GM12878 (cell line): ENCODE measurements around the gene IL22RA2. TPM values are rescaled to one million over a fixed set of nuclear protein-coding genes. Genes with fewer than 3 reads are reported as not detected.

Source experiments
- ATAC-seq: fragments of 200-7000 bp; cut with Tn5 transposase; 3 replicates; pipeline ENCODE4 v1.9.1; 2020; ENCODE audit warnings: mild to moderate bottlenecking, moderate library complexity
- BruUV-seq: library from RNA; stranded (reverse); fragments of 400-500 nt; replicated peaks from 2 replicates; lab custom pipeline; 2021; lab: Mats Ljungman, UMichigan
- CTCF ChIA-PET: fragments of 300-600 bp; sonication (Branson Sonifier 250); formaldehyde crosslinking; extraction: SDS; loops from one replicate; lab custom pipeline; 2021; ENCODE audit warnings: inconsistent platforms; lab: Yijun Ruan, JAX
- POLR2A ChIA-PET: fragments of 350-600 bp; formaldehyde crosslinking; extraction: SDS; loops from one replicate; lab custom pipeline; 2021; ENCODE audit warnings: inconsistent platforms; lab: Charles Lee
- RAD21 ChIA-PET: fragments of 300-600 bp; sonication (Branson Sonifier 250); formaldehyde crosslinking; loops from one replicate; lab custom pipeline; 2023; ENCODE audit warnings: antibody characterized with exemption; ENCODE audit not compliant: unreplicated experiment; lab: Charles Lee
- SMC1A ChIA-PET: fragments of 300-600 bp; sonication (Branson Sonifier 250); formaldehyde crosslinking; loops from one replicate; lab custom pipeline; 2023; ENCODE audit not compliant: unreplicated experiment, uncharacterized antibody; lab: Charles Lee
- DNase-seq: peaks from one replicate; pipeline ENCODE4 v3.0.0-alpha.2; 2011; ENCODE audit warnings: low read depth, low spot score
- FAIRE-seq: peaks from 3 replicates; lab custom pipeline; 2011; peaks lifted over from hg19 to GRCh38; lab: Jason Lieb, UNC
- H2AFZ ChIP-seq: 2 replicates; pipeline ENCODE4 v1.6.0; 2011; ENCODE audit warnings: low read depth, low read length, control low read depth; ENCODE audit not compliant: control insufficient read depth
- H3K27ac ChIP-seq: 2 replicates; pipeline ENCODE4 v1.5.1; 2011; ENCODE audit warnings: control low read depth; ENCODE audit not compliant: control insufficient read depth, insufficient read depth
- H3K27me3 ChIP-seq, 2 experiments: replicated peaks in 1 of 2; 2 replicates each; pipeline versions ENCODE4 v1.6.0 to v1.6.1; 2011; ENCODE audit warnings: low read length in 1 of 2; ENCODE audit not compliant: control insufficient read depth in 2 of 2, insufficient read depth in 2 of 2
- H3K36me3 ChIP-seq, 2 experiments: 2 replicates each; pipeline ENCODE4 v1.5.1; 2011; ENCODE audit warnings: low read length in 1 of 2; ENCODE audit not compliant: control insufficient read depth in 2 of 2, insufficient read depth in 2 of 2
- H3K4me1 ChIP-seq: 2 replicates; pipeline ENCODE4 v1.6.1; 2011; ENCODE audit warnings: mild to moderate bottlenecking, low read length, moderate library complexity, mixed read lengths; ENCODE audit not compliant: control insufficient read depth, insufficient read depth
- H3K4me2 ChIP-seq: 2 replicates; pipeline ENCODE4 v1.6.0; 2011; ENCODE audit warnings: control low read depth; ENCODE audit not compliant: control insufficient read depth, insufficient read depth
- H3K4me3 ChIP-seq: fragments of 200-600 bp; sonication (generic); 2 replicates; pipeline ENCODE4 v1.5.1; 2016
- H3K79me2 ChIP-seq: 2 replicates; pipeline ENCODE4 v1.6.0; 2011; ENCODE audit warnings: low read length; ENCODE audit not compliant: control insufficient read depth, insufficient read depth
- H3K9ac ChIP-seq: 2 replicates; pipeline ENCODE4 v1.8.0; 2011; ENCODE audit warnings: low read length, control low read depth, mixed read lengths; ENCODE audit not compliant: control insufficient read depth, insufficient read depth
- H3K9me3 ChIP-seq: replicated peaks from 3 replicates; pipeline ENCODE4 v1.5.1; 2011; ENCODE audit warnings: mild to moderate bottlenecking, low read length; ENCODE audit not compliant: control insufficient read depth, insufficient read depth
- H4K20me1 ChIP-seq: 2 replicates; pipeline ENCODE4 v1.6.0; 2011; ENCODE audit not compliant: control insufficient read depth, insufficient read depth
- DPF2 ChIP-seq: fragments of 450-650 bp; IDR thresholded peaks from 2 replicates; pipeline ENCODE4 v1.6.1; 2017; ENCODE audit warnings: mild to moderate bottlenecking
- EGR1 ChIP-seq, 2 experiments: IDR thresholded peaks; 1 replicate in 1 of 2; 2 replicates in 1 of 2; pipeline ENCODE4 v1.6.1; 2011 to 2012; ENCODE audit warnings: low read depth in 2 of 2, low read length in 2 of 2, borderline replicate concordance in 1 of 2, mild to moderate bottlenecking in 1 of 2, moderate library complexity in 1 of 2
- HDAC2 ChIP-seq: fragments of 200-600 bp; sonication (generic); IDR thresholded peaks from 2 replicates; pipeline ENCODE4 v1.6.1; 2017
- MEF2B ChIP-seq: fragments of 450-650 bp; IDR thresholded peaks from 2 replicates; pipeline ENCODE4 v1.6.1; 2018; ENCODE audit warnings: mild to moderate bottlenecking, moderate library complexity; ENCODE audit not compliant: partially characterized antibody, poor library complexity, severe bottlenecking
- NBN ChIP-seq: fragments of 450-650 bp; IDR thresholded peaks from 2 replicates; pipeline ENCODE4 v1.6.1; 2016
- NFIC ChIP-seq: IDR thresholded peaks from 2 replicates; pipeline ENCODE4 v1.6.1; 2012; ENCODE audit warnings: low read depth, mild to moderate bottlenecking, inconsistent platforms, low read length, moderate library complexity
- NFYA ChIP-seq: IDR thresholded peaks from 2 replicates; pipeline ENCODE4 v1.6.1; 2011; ENCODE audit warnings: low read depth, mild to moderate bottlenecking, low read length, improper control_type of control experiment, borderline replicate concordance
- RELA ChIP-seq: fragments of 450-650 bp; IDR thresholded peaks from 2 replicates; pipeline ENCODE4 v1.8.0; 2014; ENCODE audit warnings: borderline replicate concordance; ENCODE audit not compliant: partially characterized antibody
- SIX5 ChIP-seq: IDR thresholded peaks from 2 replicates; pipeline ENCODE4 v1.6.1; 2011; ENCODE audit warnings: mild to moderate bottlenecking, low read depth, low read length, moderate library complexity; ENCODE audit not compliant: severe bottlenecking
- WGBS: methylation state at CpG from one replicate; pipeline ENCODE4 v1.1.6; 2016; ENCODE audit warnings: low lambda C conversion rate; ENCODE audit not compliant: insufficient replicate concordance, insufficient coverage; ENCODE audit errors: missing lambda C conversion rate; 5-methylcytosine and 5-hydroxymethylcytosine counted together
- in situ Hi-C: fragments of 300-500 bp; cut with MboI; formaldehyde crosslinking; loops from 9 replicates; pipeline ENCODE4 v1.14.3; 2018; ENCODE audit warnings: mixed read lengths
- intact Hi-C: fragments of 100-400 bp; cut with micrococcal nuclease; formaldehyde crosslinking; loops from one replicate; pipeline ENCODE4 v1.14.2; 2022; ENCODE audit not compliant: unreplicated experiment
- polyA plus RNA-seq, 11 experiments: library from polyadenylated mRNA; depleted of rRNA in 4 of 11; unstranded in 6 of 11; stranded (reverse) in 5 of 11; fragments of >200 nt; fragmentation: Nextera tagmentation in 4 of 11; fragmentation: Illumina TruSeq in 1 of 11; extraction: Ambion mirVana in 4 of 11; extraction: Trizol in 1 of 11; gene quantifications; 1 replicate in 1 of 11; 2 replicates in 10 of 11; pipeline versions ENCODE4 v1.2.1 to v1.2.3, GENCODE V29; 2011 to 2016; ENCODE audit warnings: inconsistent platforms in 2 of 11, missing spikeins in 2 of 11, low read depth in 1 of 11
- total RNA-seq, 4 experiments: library from RNA; depleted of rRNA in 3 of 4; stranded (reverse); fragments of >200 nt in 3 of 4; fragmentation: Illumina TruSeq in 1 of 4; extraction: Trizol in 1 of 4; gene quantifications; 2 replicates each; pipeline versions ENCODE4 v1.2.1 to v1.2.3, GENCODE V29; 2013 to 2021
- TF ChIP-seq, protein P1 (sequence below): fragments of 450-650 bp; IDR thresholded peaks from 2 replicates; pipeline ENCODE4 v1.6.1; 2016; ENCODE audit warnings: mild to moderate bottlenecking
- TF ChIP-seq, protein P2 (sequence below): fragments of 450-650 bp; conservative IDR thresholded peaks from 2 replicates; pipeline ENCODE4 v1.6.1; 2017; ENCODE audit warnings: mild to moderate bottlenecking, moderate library complexity

The IL22RA2 gene
- total and polyA plus RNA-seq, 10 of the 15 experiments (the other 5 are each of a cell fraction or from before 2014, with no cell fraction given) = 0.05 to 0.22 (median 0.09) TPM; not detected in 3

DNA sequence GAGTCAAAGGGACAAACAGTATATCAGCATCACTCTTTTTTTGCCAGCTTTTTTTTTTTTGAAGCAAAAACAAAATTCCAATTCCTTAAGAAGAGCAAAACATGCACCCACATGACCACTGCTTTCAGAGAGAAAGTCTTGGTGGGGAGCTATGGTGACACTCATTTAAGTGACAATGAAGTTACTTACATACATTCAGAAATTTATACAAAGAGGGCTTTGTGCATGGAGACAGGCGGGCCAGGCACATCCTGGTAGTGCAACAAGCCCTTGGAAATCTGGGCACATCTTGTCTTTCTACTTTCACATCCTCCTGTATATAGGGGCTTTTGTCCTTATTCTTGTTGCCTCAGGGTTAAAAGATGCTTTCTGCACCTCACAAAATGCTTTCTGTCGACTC lies 55.9 kb downstream of the IL22RA2 start:
- 95% methylated on average over 2 of the region's 2 CpGs for WGBS
- FAIRE-seq = no peak
- Histone ChIP-seq H3K79me2 (no peaks in the 10 kb centered on the region), H3K4me3 (no peak overlapping the region), H2AFZ (no peak overlapping the region), H3K36me3 (peaks cover 0 to 1% of the 10 kb centered on the region in 2 experiments; a peak in 1 of 4 replicates), H3K9me3 (peaks cover 13% of the 10 kb centered on the region), H3K27me3 (no peaks in the 10 kb centered on the region), H3K27ac (no peak overlapping the region), H3K4me2 (no peak overlapping the region), H4K20me1 (no peaks in the 10 kb centered on the region), H3K9ac (no peak overlapping the region), H3K4me1 (peaks cover 23% of the 10 kb centered on the region)
- in situ Hi-C loops (no loop called here), intact Hi-C loops (no loop called here)
- BruUV-seq = no TSS peak
- TF ChIP-seq RELA = no peak
- TF ChIP-seq NFYA = no peak
- no peak for TF ChIP-seq MEF2B
- TF ChIP-seq NFIC = no peak
- no peak for TF ChIP-seq HDAC2
- TF ChIP-seq SIX5 = no peak
- TF ChIP-seq EGR1 (IDR thresholded peaks at IDR 0.05; ENCODE audit: borderline replicate concordance in 1 of 2, low read depth in 2 of 2, low read length in 2 of 2) = no peak
- TF ChIP-seq, protein P1, sequence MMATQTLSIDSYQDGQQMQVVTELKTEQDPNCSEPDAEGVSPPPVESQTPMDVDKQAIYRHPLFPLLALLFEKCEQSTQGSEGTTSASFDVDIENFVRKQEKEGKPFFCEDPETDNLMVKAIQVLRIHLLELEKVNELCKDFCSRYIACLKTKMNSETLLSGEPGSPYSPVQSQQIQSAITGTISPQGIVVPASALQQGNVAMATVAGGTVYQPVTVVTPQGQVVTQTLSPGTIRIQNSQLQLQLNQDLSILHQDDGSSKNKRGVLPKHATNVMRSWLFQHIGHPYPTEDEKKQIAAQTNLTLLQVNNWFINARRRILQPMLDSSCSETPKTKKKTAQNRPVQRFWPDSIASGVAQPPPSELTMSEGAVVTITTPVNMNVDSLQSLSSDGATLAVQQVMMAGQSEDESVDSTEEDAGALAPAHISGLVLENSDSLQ = no peak
- TF ChIP-seq DPF2 = no peak
- TF ChIP-seq, protein P2, sequence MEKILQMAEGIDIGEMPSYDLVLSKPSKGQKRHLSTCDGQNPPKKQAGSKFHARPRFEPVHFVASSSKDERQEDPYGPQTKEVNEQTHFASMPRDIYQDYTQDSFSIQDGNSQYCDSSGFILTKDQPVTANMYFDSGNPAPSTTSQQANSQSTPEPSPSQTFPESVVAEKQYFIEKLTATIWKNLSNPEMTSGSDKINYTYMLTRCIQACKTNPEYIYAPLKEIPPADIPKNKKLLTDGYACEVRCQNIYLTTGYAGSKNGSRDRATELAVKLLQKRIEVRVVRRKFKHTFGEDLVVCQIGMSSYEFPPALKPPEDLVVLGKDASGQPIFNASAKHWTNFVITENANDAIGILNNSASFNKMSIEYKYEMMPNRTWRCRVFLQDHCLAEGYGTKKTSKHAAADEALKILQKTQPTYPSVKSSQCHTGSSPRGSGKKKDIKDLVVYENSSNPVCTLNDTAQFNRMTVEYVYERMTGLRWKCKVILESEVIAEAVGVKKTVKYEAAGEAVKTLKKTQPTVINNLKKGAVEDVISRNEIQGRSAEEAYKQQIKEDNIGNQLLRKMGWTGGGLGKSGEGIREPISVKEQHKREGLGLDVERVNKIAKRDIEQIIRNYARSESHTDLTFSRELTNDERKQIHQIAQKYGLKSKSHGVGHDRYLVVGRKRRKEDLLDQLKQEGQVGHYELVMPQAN = no peak
- TF ChIP-seq NBN = no peak
- no peak for ATAC-seq
- no peak for DNase-seq
- POLR2A ChIA-PET = interaction anchor here (1.0 kb wide), 1 partner anchor 47 kb away, joined by 4 read pairs; no protein-coding TSS in a partner anchor
- SMC1A ChIA-PET = interaction anchor here (1.3 kb wide), 1 partner anchor 48 kb away, joined by 3 read pairs; no protein-coding TSS in a partner anchor
- CTCF ChIA-PET = interaction anchor here (0.7 kb wide), 1 partner anchor 49 kb away, joined by 3 read pairs; no protein-coding TSS in a partner anchor
- RAD21 ChIA-PET = no interaction called here
